ENCODE data around the gene LTBP4. TPM values are rescaled to one million over a fixed set of nuclear protein-coding genes. Genes with fewer than 3 reads are reported as not detected.

Gene LTBP4
- total and polyA plus RNA-seq, 2 of the 13 experiments (the other 11 are each of a cell fraction or from before 2014, with no cell fraction given) = 0.86 to 2.3 TPM

DNA sequence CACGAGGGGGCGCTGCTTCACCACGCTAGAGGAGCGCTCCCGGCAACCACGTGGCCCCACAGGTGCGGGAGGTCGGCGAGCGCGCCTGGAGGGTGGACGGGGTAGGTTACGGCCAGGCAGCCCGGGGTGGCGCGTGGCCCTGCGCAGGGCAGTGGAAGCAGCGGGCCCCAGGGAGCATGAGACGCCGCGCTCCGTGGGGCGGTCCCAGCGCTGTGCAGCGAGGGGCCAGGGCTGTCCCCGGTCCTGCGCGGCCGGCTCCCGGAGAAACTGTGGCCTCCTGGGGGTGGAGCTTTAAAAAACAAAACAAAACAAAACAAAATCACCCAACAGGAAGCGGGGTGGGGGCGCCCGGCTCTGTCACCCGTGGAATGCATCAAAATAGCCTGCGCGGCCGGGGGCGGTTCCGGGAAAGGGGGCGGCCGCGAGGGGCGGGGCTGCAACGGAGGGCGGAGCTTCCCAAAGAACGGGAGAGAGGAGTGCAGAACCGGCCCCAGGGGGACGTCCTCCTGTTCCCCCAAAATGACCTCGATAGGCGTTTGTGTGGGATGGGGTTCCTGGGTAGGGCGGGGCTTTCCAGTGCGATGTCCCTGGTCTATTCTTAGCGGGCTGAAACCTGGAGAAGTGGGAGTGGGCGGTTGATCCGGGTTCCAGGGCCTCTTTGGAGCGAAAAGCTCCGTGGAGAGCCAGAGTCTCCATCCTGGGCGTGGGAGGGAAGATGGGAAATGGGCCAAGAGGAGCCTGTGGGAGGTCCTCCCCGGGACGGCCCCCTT lies 61.9 kb downstream of the LTBP4 start (continued):
- TF ChIP-seq, protein P1, sequence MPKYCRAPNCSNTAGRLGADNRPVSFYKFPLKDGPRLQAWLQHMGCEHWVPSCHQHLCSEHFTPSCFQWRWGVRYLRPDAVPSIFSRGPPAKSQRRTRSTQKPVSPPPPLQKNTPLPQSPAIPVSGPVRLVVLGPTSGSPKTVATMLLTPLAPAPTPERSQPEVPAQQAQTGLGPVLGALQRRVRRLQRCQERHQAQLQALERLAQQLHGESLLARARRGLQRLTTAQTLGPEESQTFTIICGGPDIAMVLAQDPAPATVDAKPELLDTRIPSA (CRISPR knock-in tag; IDR thresholded peaks at IDR 0.05; ENCODE audit: borderline replicate concordance) = 0 out of 2 replicates have a peak, but pooled peaks have one; percentile 48
- TF ChIP-seq, protein P2, sequence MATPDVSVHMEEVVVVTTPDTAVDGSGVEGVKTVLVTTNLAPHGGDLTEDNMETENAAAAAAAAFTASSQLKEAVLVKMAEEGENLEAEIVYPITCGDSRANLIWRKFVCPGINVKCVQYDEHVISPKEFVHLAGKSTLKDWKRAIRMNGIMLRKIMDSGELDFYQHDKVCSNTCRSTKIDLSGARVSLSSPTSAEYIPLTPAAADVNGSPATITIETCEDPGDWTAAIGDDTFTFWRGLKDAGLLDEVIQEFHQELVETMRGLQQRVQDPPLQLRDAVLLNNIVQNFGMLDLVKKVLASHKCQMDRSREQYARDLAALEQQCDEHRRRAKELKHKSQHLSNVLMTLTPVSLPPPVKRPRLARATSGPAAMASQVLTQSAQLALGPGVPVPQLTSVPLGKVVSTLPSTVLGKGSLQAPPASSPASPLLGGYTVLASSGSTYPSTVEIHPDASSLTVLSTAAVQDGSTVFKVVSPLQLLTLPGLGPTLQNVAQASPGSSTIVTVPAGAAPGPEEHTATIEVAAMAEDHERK (CRISPR knock-in tag; IDR thresholded peaks at IDR 0.05; ENCODE audit: low read depth) = no peak
- no peak for TF ChIP-seq ATAD3A (CRISPR knock-in tag; IDR thresholded peaks at IDR 0.05)
- TF ChIP-seq SRSF4 (IDR thresholded peaks at IDR 0.05; ENCODE audit: low read depth, low read length, poor library complexity, severe bottlenecking) = no peak
- TF ChIP-seq PCBP2 (optimal IDR thresholded peaks at IDR 0.05; ENCODE audit: low read depth, low read length, poor library complexity, severe bottlenecking) = no peak
- TF ChIP-seq CC2D1A (CRISPR knock-in tag; IDR thresholded peaks at IDR 0.05) = 0 out of 2 replicates have a peak, but pooled peaks have one; percentile 83
- no peak for TF ChIP-seq PLRG1 (conservative IDR thresholded peaks at IDR 0.05)
- no peak for TF ChIP-seq ZNF616 (CRISPR knock-in tag; IDR thresholded peaks at IDR 0.05; ENCODE audit: low read depth)
- TF ChIP-seq KDM6A (CRISPR knock-in tag; IDR thresholded peaks at IDR 0.05; ENCODE audit: low read depth) = no peak
- TF ChIP-seq MTA1 (CRISPR knock-in tag; IDR thresholded peaks at IDR 0.05; ENCODE audit: borderline replicate concordance) = no peak
- TF ChIP-seq, protein P3, sequence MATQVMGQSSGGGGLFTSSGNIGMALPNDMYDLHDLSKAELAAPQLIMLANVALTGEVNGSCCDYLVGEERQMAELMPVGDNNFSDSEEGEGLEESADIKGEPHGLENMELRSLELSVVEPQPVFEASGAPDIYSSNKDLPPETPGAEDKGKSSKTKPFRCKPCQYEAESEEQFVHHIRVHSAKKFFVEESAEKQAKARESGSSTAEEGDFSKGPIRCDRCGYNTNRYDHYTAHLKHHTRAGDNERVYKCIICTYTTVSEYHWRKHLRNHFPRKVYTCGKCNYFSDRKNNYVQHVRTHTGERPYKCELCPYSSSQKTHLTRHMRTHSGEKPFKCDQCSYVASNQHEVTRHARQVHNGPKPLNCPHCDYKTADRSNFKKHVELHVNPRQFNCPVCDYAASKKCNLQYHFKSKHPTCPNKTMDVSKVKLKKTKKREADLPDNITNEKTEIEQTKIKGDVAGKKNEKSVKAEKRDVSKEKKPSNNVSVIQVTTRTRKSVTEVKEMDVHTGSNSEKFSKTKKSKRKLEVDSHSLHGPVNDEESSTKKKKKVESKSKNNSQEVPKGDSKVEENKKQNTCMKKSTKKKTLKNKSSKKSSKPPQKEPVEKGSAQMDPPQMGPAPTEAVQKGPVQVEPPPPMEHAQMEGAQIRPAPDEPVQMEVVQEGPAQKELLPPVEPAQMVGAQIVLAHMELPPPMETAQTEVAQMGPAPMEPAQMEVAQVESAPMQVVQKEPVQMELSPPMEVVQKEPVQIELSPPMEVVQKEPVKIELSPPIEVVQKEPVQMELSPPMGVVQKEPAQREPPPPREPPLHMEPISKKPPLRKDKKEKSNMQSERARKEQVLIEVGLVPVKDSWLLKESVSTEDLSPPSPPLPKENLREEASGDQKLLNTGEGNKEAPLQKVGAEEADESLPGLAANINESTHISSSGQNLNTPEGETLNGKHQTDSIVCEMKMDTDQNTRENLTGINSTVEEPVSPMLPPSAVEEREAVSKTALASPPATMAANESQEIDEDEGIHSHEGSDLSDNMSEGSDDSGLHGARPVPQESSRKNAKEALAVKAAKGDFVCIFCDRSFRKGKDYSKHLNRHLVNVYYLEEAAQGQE (IDR thresholded peaks at IDR 0.05; ENCODE audit: borderline replicate concordance in 1 of 2, low read depth in 1 of 2, low read length in 2 of 2) = no peak
- TF ChIP-seq MAZ (IDR thresholded peaks at IDR 0.05; ENCODE audit: borderline replicate concordance, low read depth, low read length) = no peak
- peak; percentile 66 for TF ChIP-seq MAZ (CRISPR knock-in tag; IDR thresholded peaks at IDR 0.05; ENCODE audit: low read depth)
- 0 out of 2 replicates have a peak, but pooled peaks have one; percentile 53 for TF ChIP-seq KLF12 (CRISPR knock-in tag; IDR thresholded peaks at IDR 0.05; ENCODE audit: borderline replicate concordance)
- 0 out of 2 replicates have a peak, but pooled peaks have one; percentile 51 for TF ChIP-seq ZNF572 (CRISPR knock-in tag; IDR thresholded peaks at IDR 0.05)
- TF ChIP-seq ZNF883 (CRISPR knock-in tag; IDR thresholded peaks at IDR 0.05; ENCODE audit: not compliant biosample characterization) = peak; percentile 83
- TF ChIP-seq POLR2G (IDR thresholded peaks at IDR 0.05; ENCODE audit: low read depth, low read length) = no peak; the same call in 1 of the 2 replicates
- TF ChIP-seq, protein P4, sequence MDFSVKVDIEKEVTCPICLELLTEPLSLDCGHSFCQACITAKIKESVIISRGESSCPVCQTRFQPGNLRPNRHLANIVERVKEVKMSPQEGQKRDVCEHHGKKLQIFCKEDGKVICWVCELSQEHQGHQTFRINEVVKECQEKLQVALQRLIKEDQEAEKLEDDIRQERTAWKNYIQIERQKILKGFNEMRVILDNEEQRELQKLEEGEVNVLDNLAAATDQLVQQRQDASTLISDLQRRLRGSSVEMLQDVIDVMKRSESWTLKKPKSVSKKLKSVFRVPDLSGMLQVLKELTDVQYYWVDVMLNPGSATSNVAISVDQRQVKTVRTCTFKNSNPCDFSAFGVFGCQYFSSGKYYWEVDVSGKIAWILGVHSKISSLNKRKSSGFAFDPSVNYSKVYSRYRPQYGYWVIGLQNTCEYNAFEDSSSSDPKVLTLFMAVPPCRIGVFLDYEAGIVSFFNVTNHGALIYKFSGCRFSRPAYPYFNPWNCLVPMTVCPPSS (IDR thresholded peaks at IDR 0.05) = no peak
- TF ChIP-seq, protein P5, sequence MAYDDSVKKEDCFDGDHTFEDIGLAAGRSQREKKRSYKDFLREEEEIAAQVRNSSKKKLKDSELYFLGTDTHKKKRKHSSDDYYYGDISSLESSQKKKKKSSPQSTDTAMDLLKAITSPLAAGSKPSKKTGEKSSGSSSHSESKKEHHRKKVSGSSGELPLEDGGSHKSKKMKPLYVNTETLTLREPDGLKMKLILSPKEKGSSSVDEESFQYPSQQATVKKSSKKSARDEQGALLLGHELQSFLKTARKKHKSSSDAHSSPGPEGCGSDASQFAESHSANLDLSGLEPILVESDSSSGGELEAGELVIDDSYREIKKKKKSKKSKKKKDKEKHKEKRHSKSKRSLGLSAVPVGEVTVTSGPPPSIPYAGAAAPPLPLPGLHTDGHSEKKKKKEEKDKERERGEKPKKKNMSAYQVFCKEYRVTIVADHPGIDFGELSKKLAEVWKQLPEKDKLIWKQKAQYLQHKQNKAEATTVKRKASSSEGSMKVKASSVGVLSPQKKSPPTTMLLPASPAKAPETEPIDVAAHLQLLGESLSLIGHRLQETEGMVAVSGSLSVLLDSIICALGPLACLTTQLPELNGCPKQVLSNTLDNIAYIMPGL (CRISPR knock-in tag; IDR thresholded peaks at IDR 0.05; ENCODE audit: borderline replicate concordance in 1 of 2, low read depth in 1 of 2) = peak; percentile 89 to 92; a peak in 3 of 4 replicates

Data from HepG2 (cell line).